Suprapubic skin (tissue), 4 donors: Measurements from ENCODE around the gene KRT9.

Experiments used
- CTCF ChIP-seq, 2 donors: fragments of 200-600 bp in 1 of 2; fragments of 450-650 bp in 1 of 2; sonication (generic) in 1 of 2; IDR thresholded peaks; one replicate each; pipeline ENCODE4 v1.5.1; 2016 to 2019; ENCODE audit warnings: antibody characterized with exemption in 2 of 2, mild to moderate bottlenecking in 1 of 2, moderate library complexity in 1 of 2
- EP300 ChIP-seq: sonication (generic); formaldehyde crosslinking; IDR thresholded peaks from one replicate; pipeline ENCODE4 v1.6.1; 2017; ENCODE audit warnings: antibody characterized with exemption
- POLR2AphosphoS5 ChIP-seq, 3 donors: sonication (generic); formaldehyde crosslinking; IDR thresholded peaks; one replicate each; pipeline ENCODE4 v1.6.1; 2017; ENCODE audit warnings: antibody characterized with exemption in 3 of 3

GRCh38 chr17:41533613-41534012 lies 38.2 kb downstream of the KRT9 start:
- no peak for TF ChIP-seq CTCF (IDR thresholded peaks at IDR 0.05)
- no peak for TF ChIP-seq EP300
- no peak for TF ChIP-seq POLR2AphosphoS5 (IDR thresholded peaks at IDR 0.05)
